CD4-positive, alpha-beta T cell treated with Interferon alpha-2 for 1 hour (primary cell): ENCODE measurements around the gene ZBTB32.
A peak's percentile ranks its signal among the peaks of the same experiment; 100 is the strongest.

Source experiments
- DNase-seq, 2 donors: peaks; one replicate each; pipeline ENCODE4 v3.0.0-alpha.2; 2020 to 2022

The ZBTB32 gene

GRCh38 chr19:35696835-35697234 lies 7.5 kb upstream of the ZBTB32 start:
- no peak for DNase-seq

- DNase-seq: peak; percentile 95 to 97
These were observed 1.9 kb upstream of the ZBTB32 start for GRCh38 chr19:35702223-35703012.

GRCh38 chr19:35703343-35703742 lies 1.0 kb upstream of the ZBTB32 start:
- no peak for DNase-seq

- no peak for DNase-seq
These were observed 4.0 kb downstream of the ZBTB32 start for GRCh38 chr19:35708391-35708790.

GRCh38 chr19:35710784-35711723 lies 6.7 kb downstream of the ZBTB32 start:
- peak in 1 of 2 donors; percentile 52 for DNase-seq

- peak; percentile 49 to 59 for DNase-seq
These were observed 8.5 kb downstream of the ZBTB32 start for GRCh38 chr19:35712567-35713505.

- DNase-seq: no peak
These were observed 9.1 kb downstream of the ZBTB32 start for GRCh38 chr19:35713506-35713850.

GRCh38 chr19:35713904-35714495 lies 9.6 kb downstream of the ZBTB32 start:
- no peak for DNase-seq

- no peak for DNase-seq
These were observed 10.4 kb downstream of the ZBTB32 start for GRCh38 chr19:35714601-35715354.

- DNase-seq: no peak
These were observed 11.0 kb downstream of the ZBTB32 start for GRCh38 chr19:35715355-35715809.

- DNase-seq: peak in 1 of 2 donors; percentile 25
These were observed 11.8 kb downstream of the ZBTB32 start for GRCh38 chr19:35715981-35716800.

GRCh38 chr19:35716801-35717664 lies 12.7 kb downstream of the ZBTB32 start:
- peak; percentile 98 to 99 for DNase-seq

- DNase-seq: no peak
These were observed 13.4 kb downstream of the ZBTB32 start, which contains the start of gene KMT2B for GRCh38 chr19:35717665-35718344. TSS of gene KMT2B (plus strand) at chr19:35718003. CDS start at chr19:35718019, 16 bp downstream.

GRCh38 chr19:35718345-35719041 lies 14.1 kb downstream of the ZBTB32 start:
- peak in 1 of 2 donors; percentile 42 for DNase-seq

- no peak for DNase-seq
These were observed 15.2 kb downstream of the ZBTB32 start for GRCh38 chr19:35719402-35720162.

GRCh38 chr19:35720163-35720524 lies 15.8 kb downstream of the ZBTB32 start:
- DNase-seq: no peak

GRCh38 chr19:35720648-35721047 lies 16.3 kb downstream of the ZBTB32 start:
- DNase-seq: no peak
